T-helper 2 cell treated with Interferon-gamma antibody and Interleukin-4, amounts not matched to agents 5 μg/mL and 100 μg/mL, for 36 hours (primary cell): Measurements from ENCODE around the gene HYPK.
A peak's percentile ranks its signal among the peaks of the same experiment; 100 is the strongest.
"Not testable (repeated sequence)": the region's sequence is repeated elsewhere in the genome, so short reads cannot be mapped to it uniquely, and the experiment has no call there.

Source experiments
- DNase-seq: peaks from one replicate; pipeline ENCODE4 v3.0.0; 2021; ENCODE audit warnings: low spot score
- H3K27ac Mint-ChIP-seq: one replicate; pipeline ENCODE4 v1.8.0; 2021; ENCODE audit warnings: mild to moderate bottlenecking, mixed read lengths
- H3K27me3 Mint-ChIP-seq: one replicate; pipeline ENCODE4 v1.8.0; 2021; ENCODE audit warnings: low read depth, mixed read lengths
- H3K36me3 Mint-ChIP-seq: one replicate; pipeline ENCODE4 v1.8.0; 2021; ENCODE audit warnings: low read depth, mixed read lengths
- H3K4me1 Mint-ChIP-seq: one replicate; pipeline ENCODE4 v1.8.0; 2021; ENCODE audit warnings: low read depth, mixed read lengths
- H3K4me3 Mint-ChIP-seq: one replicate; pipeline ENCODE4 v1.8.0; 2022; ENCODE audit warnings: mild to moderate bottlenecking, moderate library complexity, mixed read lengths
- H3K9me3 Mint-ChIP-seq: one replicate; pipeline ENCODE4 v1.8.0; 2021; ENCODE audit warnings: mixed read lengths

The HYPK gene

GRCh38 chr15:43789409-43789808 is 11.0 kb upstream of the HYPK start:
- no peak for DNase-seq
- Mint-ChIP-seq H3K27me3 (no peaks in the 10 kb centered on the region), H3K4me3 (no peak overlapping the region), H3K9me3 (no peaks in the 10 kb centered on the region), H3K27ac (no peak overlapping the region), H3K36me3 (peaks cover 21% of the 10 kb centered on the region), H3K4me1 (peaks cover 17% of the 10 kb centered on the region)

DNA sequence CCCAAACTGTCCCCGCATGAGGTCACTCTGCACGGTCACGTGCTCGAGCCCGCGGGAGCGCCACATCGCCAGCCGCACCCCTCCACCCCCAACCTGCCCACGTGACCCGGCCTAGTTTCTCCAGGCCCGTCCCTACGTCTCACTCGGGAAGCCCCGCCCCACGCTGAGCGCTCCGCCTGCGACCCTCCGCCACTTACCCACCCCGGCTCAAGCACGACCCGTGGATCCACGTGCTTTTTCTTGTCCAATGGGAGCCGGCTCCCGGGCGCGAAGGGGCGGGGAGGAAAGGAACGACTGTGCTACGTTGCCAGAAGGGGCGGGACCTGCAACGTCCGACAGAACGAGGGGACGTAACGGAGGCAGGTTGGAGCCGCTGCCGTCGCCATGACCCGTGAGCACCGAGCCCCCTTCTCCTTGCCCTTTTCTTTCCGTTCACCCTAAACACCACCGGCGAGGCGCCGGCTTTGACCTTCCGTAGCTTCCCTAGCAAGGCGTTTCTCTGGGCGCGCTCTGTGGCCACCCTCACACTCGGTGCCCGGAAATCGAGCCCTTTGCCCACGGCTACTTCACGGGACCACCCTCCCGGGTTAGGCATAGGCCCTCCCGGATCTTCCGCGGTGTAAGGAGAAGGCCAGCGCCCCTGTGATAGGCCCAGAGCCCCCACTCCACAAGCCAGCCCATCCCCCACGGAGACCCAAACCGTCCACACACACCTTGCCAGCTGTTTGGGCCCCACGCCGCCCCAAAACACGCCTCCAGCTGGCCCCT is 8.2 kb upstream of the HYPK start, which contains the start of gene SERF2:
Gene SERF2 (plus strand): TSS at position 328 of the 768 bp plus-strand sequence. CDS start 57 bp downstream, at position 385.
- Mint-ChIP-seq H3K4me1 (peaks cover 28% of the 10 kb centered on the region), H3K9me3 (no peaks in the 10 kb centered on the region), H3K27ac (peak within 1 kb of the TSS; percentile 97), H3K4me3 (peak within 1 kb of the TSS; percentile 97), H3K36me3 (peaks cover 46% of the 10 kb centered on the region), H3K27me3 (no peaks in the 10 kb centered on the region)
- DNase-seq, result peak; percentile 99

DNA sequence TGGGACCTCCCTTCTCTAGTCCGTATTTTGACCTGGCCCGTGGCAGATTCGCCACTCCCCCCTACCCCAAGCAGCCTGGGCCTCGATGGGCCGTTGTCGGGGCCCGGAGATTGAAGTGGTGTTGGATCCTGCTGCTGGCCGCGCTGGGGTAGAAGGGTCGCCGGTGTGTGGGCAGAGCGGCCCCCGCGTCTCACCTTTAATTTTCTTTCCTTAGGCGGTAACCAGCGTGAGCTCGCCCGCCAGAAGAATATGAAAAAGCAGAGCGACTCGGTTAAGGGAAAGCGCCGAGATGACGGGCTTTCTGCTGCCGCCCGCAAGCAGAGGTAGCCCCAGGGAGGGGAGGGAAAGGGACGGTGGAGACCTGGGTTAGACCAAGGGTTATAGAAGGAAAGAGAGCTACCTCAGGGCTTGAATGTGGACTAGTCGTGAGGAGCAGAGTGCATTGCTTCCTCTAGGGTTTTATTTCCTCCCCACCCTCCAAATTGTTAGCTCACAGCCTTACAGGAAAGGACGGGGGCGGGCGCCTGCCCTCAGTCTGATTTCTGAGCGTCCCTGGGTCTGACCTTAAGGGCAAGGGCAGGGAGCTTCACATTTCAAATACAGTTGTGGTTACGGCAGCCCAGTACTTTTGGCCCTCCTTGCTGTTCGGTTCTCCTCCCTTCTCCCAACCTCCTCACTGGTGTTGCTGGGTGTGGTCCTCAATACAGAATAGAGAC is 7.5 kb upstream of the HYPK start:
- H3K4me3 Mint-ChIP-seq, result peak overlapping the region; percentile 97
- H3K4me1 Mint-ChIP-seq, result peaks cover 28% of the 10 kb centered on the region
- peaks cover 46% of the 10 kb centered on the region for H3K36me3 Mint-ChIP-seq
- peak; percentile 36 for DNase-seq
- H3K9me3 Mint-ChIP-seq, result no peaks in the 10 kb centered on the region
- H3K27me3 Mint-ChIP-seq, result no peaks in the 10 kb centered on the region
- H3K27ac Mint-ChIP-seq, result peak overlapping the region; percentile 97

DNA sequence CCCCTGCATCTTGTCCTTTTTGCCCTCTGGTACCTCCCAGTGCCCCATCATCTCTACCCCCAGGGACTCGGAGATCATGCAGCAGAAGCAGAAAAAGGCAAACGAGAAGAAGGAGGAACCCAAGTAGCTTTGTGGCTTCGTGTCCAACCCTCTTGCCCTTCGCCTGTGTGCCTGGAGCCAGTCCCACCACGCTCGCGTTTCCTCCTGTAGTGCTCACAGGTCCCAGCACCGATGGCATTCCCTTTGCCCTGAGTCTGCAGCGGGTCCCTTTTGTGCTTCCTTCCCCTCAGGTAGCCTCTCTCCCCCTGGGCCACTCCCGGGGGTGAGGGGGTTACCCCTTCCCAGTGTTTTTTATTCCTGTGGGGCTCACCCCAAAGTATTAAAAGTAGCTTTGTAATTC is 6.8 kb upstream of the HYPK start:
- Mint-ChIP-seq H3K27me3 (no peaks in the 10 kb centered on the region), H3K27ac (peak overlapping the region; percentile 97), H3K36me3 (peaks cover 50% of the 10 kb centered on the region), H3K4me1 (peaks cover 32% of the 10 kb centered on the region), H3K9me3 (no peaks in the 10 kb centered on the region), H3K4me3 (peak overlapping the region; percentile 97)
- DNase-seq, result no peak

GRCh38 chr15:43794269-43795037 is 5.9 kb upstream of the HYPK start:
- Mint-ChIP-seq H3K27me3 (no peaks in the 10 kb centered on the region), H3K27ac (peak overlapping the region; percentile 97), H3K4me1 (peaks cover 35% of the 10 kb centered on the region), H3K9me3 (no peaks in the 10 kb centered on the region), H3K36me3 (peaks cover 56% of the 10 kb centered on the region), H3K4me3 (peak overlapping the region; percentile 97)
- DNase-seq, result no peak

GRCh38 chr15:43795197-43795596 is 5.2 kb upstream of the HYPK start:
- Mint-ChIP-seq H3K36me3 (peaks cover 63% of the 10 kb centered on the region), H3K27me3 (no peaks in the 10 kb centered on the region), H3K4me1 (peaks cover 41% of the 10 kb centered on the region), H3K4me3 (no peak overlapping the region), H3K27ac (no peak overlapping the region), H3K9me3 (no peaks in the 10 kb centered on the region)
- no peak for DNase-seq

GRCh38 chr15:43795997-43796396 is 4.4 kb upstream of the HYPK start:
- H3K27me3 Mint-ChIP-seq, result no peaks in the 10 kb centered on the region
- DNase-seq, result no peak
- H3K9me3 Mint-ChIP-seq, result no peaks in the 10 kb centered on the region
- H3K36me3 Mint-ChIP-seq, result peaks cover 70% of the 10 kb centered on the region
- H3K27ac Mint-ChIP-seq, result no peak overlapping the region
- H3K4me3 Mint-ChIP-seq, result no peak overlapping the region
- H3K4me1 Mint-ChIP-seq, result peaks cover 43% of the 10 kb centered on the region

GRCh38 chr15:43796566-43796965 is 3.8 kb upstream of the HYPK start:
- Mint-ChIP-seq H3K27ac (peak overlapping the region; percentile 27), H3K4me1 (peaks cover 45% of the 10 kb centered on the region), H3K27me3 (no peaks in the 10 kb centered on the region), H3K9me3 (no peaks in the 10 kb centered on the region), H3K36me3 (peaks cover 75% of the 10 kb centered on the region), H3K4me3 (no peak overlapping the region)
- DNase-seq, result no peak

DNA sequence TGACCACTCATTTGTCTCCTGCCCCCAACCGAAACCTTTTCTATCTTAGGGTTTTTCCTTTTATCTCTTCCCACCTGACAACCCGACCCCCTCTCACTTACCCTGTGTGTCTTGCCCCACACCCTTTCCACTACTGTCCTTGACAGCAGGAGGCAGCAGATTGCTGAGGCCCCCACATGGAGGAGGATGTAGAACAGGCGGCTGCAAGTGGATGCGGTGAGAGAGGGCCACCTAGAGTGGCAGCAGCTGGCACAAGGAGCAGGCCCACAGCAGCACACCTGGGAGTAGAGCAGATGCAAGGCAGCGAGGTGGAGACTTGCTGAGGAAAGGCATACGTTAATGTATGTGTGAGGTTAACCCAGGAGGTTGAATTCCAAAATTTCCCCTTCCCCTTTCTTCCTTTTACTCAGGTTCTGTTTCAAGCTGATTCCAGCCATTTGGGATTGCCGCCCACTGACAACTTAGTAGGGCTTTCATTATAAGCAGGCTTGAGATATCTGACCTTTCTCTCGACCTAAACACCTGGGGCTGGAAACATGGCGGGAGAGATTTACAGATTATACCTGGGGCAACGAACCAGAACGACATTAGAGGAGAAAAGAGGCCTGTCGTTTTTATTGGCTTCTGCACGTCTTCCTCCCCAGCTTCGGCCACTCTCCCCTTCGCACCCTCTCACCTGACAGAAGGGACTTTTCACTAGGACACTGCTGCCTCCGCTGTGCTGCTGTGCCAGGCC is 1.0 kb upstream of the HYPK start:
- no peak for DNase-seq
- no peak overlapping the region for H3K4me3 Mint-ChIP-seq
- H3K27ac Mint-ChIP-seq, result peak overlapping the region; percentile 61
- no peaks in the 10 kb centered on the region for H3K9me3 Mint-ChIP-seq
- H3K27me3 Mint-ChIP-seq, result no peaks in the 10 kb centered on the region
- H3K36me3 Mint-ChIP-seq, result peaks cover 65% of the 10 kb centered on the region
- H3K4me1 Mint-ChIP-seq, result peaks cover 36% of the 10 kb centered on the region

DNA sequence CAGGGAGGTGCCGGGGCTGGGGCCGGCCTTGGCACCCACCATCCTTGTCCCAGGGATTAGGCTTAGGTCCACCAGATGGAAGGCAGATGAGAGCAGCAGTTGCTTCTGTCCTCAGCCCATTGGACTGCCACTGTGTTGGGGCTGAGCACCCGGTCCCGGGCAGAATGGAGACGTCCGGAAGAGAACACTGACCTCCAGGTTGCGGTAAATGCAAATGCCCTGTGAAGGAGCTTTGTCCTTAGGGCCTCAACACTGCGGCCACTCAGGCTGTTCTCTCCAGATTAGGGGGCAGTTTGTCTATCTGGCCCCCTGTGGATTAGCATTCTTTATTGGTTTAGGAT is 484 bp upstream of the HYPK start, which contains the start of gene SERINC4:
Gene SERINC4 (minus strand): TSS at position 276 of the 341 bp plus-strand sequence. CDS start 234 bp downstream, at position 42.
- DNase-seq, result no peak
- Mint-ChIP-seq H3K9me3 (no peaks in the 10 kb centered on the region), H3K4me3 (peak within 1 kb of the TSS; percentile 98), H3K36me3 (peaks cover 64% of the 10 kb centered on the region), H3K4me1 (peaks cover 31% of the 10 kb centered on the region), H3K27me3 (no peaks in the 10 kb centered on the region), H3K27ac (peak within 1 kb of the TSS; percentile 98)

DNA sequence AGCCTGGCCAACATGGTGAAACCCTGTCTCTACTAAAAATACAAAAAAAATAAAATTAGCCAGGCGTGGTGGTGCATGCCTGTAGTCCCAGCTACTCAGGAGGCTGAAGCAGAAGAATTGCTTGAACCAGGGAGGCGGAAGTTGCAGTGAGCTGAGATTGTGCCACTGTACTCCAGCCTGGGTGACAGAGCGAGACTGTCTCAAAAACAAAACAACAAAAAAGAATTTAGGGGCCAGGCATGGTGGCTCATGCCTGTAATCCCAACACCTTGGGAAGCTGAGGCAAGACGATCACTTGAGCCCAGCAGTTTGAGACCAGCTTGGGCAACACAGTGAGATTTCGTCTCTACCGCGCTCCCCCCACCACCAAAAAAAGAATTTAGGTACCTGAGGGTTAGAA is 2.3 kb downstream of the HYPK start:
- not testable (repeated sequence) for H3K27me3 Mint-ChIP-seq, H3K27ac Mint-ChIP-seq, H3K9me3 Mint-ChIP-seq, H3K4me3 Mint-ChIP-seq, DNase-seq
- Mint-ChIP-seq H3K4me1 (peaks cover 24% of the 10 kb centered on the region), H3K36me3 (peaks cover 64% of the 10 kb centered on the region)

DNA sequence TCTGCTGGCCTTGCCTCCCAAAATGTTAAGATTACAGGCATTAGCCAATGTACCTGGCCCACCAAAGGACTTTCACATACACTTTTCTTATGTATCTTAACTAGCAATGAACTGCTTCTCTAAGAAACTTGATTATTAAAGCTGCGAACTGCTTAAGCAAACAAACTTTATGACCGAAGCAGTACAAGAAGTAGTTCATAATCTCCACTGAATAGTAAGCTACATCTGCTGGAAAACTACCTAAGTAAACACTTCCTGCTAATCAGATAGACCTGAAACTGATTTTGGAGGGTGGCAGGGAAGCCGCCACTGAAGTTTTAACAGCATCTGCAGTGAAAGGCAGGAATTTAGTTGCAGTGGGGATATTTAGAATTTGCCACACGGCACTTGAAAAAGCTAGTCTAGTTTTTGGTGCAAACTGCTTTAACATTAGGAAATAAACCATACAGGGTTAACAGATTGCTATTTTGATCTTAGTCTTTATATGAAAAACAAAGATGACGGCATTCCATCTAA is 8.1 kb downstream of the HYPK start:
- Mint-ChIP-seq H3K27me3 (no peaks in the 10 kb centered on the region), H3K4me3 (no peak overlapping the region), H3K36me3 (peaks cover 61% of the 10 kb centered on the region), H3K9me3 (no peaks in the 10 kb centered on the region), H3K27ac (no peak overlapping the region), H3K4me1 (peaks cover 9% of the 10 kb centered on the region)
- no peak for DNase-seq

DNA sequence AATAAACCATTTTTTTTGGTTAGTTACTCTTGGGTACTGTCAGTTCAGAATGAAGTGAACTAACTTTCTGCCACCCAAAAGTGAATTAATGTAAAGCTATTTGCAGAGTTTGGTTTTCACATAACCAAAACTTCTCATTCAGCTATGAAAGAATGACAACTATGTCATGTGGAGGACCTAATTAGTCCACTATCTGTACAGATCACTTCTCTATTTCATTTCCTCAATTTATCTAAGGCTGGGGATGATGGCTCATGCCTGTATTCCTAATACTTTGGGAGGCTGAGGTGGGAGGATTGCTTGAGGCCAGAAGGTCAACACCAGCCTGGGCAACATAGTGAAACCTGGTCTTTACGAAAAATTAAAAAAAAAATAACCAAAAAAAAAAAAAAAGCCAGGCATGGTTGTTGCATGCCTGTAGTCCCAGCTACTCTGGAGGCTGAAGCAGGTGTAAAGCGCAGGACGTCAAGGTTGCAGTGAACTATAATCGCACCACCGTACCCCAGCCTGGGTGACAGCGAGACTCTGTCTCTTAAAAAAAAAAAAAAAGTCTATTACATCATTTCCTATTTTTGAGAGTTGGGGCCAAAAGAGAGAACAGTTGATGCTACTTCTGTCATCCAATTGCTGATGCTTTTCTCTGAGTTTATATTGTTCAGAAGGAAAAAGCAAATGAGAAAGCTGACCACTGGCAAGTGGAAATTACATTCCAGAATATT is 8.7 kb downstream of the HYPK start:
- peaks cover 9% of the 10 kb centered on the region for H3K4me1 Mint-ChIP-seq
- peaks cover 63% of the 10 kb centered on the region for H3K36me3 Mint-ChIP-seq
- no peak overlapping the region for H3K4me3 Mint-ChIP-seq
- H3K9me3 Mint-ChIP-seq, result no peaks in the 10 kb centered on the region
- H3K27ac Mint-ChIP-seq, result no peak overlapping the region
- DNase-seq, result no peak
- no peaks in the 10 kb centered on the region for H3K27me3 Mint-ChIP-seq
